GM18519 (cell line): ENCODE data around the gene WDFY4.

ENCODE experiments used
- ATAC-seq: cut with Tn5 transposase; IDR thresholded peaks from one replicate; pipeline ENCODE4 v1.9.1; 2021; ENCODE audit warnings: mild to moderate bottlenecking, moderate library complexity; ENCODE audit not compliant: unreplicated experiment, low FRiP score

WDFY4 gene

DNA sequence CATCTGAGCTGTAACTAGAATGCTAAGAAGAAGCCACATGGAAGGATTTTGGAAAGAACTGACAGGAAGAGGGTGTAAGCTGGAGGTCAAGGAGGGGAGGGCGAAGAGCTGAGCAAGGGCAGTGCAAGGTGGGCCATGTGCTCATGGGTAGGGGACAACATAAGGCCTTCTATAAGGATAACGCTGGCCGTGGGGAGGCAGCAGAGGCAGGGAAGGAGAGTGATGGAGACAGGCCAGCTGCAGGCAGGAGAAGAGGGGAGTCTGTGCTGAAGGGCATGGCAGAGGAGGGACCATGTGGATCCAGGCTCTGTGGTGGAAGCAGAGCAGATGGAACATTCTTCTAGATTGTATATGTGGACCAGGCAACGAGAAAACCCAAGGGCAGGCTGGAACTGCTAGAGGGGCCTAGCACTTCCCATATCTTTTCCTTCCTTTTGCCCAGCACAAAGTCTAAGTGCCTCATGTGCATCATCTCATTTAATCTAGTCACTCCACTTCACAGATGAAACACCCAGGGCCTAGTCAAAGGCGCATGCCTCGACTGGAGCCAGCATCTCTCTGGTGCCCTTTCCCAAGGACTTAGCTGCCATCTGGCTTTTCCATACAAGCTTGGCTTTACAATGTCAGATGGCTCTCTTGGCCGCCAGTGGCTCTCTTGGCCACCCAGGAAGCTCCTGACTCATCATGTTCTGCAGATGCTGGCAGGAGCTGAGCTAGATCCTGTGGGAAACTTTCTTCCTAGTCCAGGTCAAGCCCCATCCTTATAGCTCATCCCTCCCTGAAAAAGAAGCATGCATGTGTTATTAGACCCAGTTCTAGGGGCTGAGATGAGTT, 248.4 kb downstream of the WDFY4 start:
- no peak for ATAC-seq

- ATAC-seq: no peak
Observed at GRCh38 chr10:48934672-48935501, 250.2 kb downstream of the WDFY4 start.

GRCh38 chr10:48935577-48935976, 250.9 kb downstream of the WDFY4 start:
- ATAC-seq: no peak

GRCh38 chr10:48937796-48938195, 253.1 kb downstream of the WDFY4 start:
- no peak for ATAC-seq

DNA sequence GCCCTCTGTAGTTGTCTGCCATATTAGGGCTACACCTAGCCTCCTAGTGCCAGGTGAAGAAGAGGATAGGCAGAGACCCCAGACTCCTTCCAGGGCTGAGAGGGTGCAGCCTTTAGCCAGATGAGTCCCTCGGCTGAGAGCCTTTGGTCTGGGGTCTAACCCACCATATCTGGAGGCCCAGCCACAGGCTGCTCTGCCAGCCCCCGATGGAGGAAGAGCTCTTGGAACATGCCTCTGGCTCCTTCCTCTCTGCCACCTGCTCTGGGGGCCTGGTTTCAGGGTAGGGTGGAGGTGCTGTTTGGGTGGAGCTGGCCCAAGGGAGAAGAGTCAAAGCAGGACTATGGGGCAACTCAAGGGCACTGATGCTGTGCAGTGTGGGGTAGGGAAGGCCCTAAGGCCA, 253.6 kb downstream of the WDFY4 start:
- no peak for ATAC-seq

GRCh38 chr10:48938990-48939536, 254.4 kb downstream of the WDFY4 start:
- ATAC-seq: no peak

GRCh38 chr10:48939790-48940325, 255.2 kb downstream of the WDFY4 start, which contains the start of gene LRRC18:
Gene LRRC18 (minus strand): TSS chr10:48939840. CDS start chr10:48914155, 25,685 bp downstream.
- ATAC-seq: no peak

GRCh38 chr10:48940372-48940771, 255.7 kb downstream of the WDFY4 start:
- ATAC-seq: no peak

GRCh38 chr10:48940958-48941357, 256.3 kb downstream of the WDFY4 start:
- no peak for ATAC-seq

- ATAC-seq: no peak
Observed at GRCh38 chr10:48941427-48942075, 256.9 kb downstream of the WDFY4 start.

- no peak for ATAC-seq
Observed at GRCh38 chr10:48943096-48943495, 258.4 kb downstream of the WDFY4 start.

DNA sequence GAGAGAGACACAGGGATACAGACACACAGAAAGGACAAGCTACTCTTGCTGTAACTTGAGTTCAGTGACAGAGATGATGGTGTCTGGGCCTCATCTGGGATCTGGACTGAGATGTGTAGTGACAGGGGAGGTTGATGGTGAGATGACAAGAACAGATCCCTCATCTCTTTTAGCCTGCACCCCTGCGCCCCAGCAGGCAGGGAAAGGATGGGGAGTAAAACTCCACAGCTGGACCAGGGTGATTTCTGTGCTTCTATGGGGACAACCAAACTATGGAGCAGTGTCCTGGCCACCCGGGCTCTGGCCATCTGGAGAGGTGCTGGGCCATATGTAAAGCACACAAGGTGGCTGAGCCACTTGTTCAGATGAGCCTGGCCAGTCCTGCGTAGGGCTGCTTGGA, 259.5 kb downstream of the WDFY4 start:
- no peak for ATAC-seq

- ATAC-seq: no peak
Observed at GRCh38 chr10:48945441-48946130, 260.9 kb downstream of the WDFY4 start.

GRCh38 chr10:48946332-48946731, 261.7 kb downstream of the WDFY4 start:
- ATAC-seq: no peak

DNA sequence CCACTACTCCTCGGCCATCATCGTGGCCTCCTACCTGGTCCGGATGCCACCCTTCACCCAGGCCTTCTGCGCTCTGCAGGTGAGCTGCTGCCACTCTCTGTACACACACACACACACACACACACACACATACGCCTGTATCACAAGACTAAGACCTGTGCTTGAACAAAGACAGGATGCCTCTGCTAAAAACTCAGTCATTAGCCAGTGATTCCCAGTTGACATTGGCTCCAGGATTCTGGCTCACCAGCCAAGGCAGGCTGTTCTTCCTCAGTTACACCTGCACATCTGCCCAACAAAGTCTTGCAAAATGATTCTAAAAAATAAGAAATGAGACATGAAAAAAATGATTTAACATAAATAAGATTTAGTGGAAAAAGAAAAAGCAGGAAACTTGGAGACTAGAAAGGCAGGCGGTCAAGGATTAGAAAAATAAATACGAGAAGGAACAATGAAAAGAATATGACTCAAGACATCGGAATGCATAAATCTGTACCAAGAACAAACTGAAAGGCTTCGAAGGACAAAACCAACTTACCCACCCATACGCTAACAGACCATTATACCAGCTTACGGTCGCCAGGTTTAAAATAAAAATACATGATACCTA, 262.3 kb downstream of the WDFY4 start:
- no peak for ATAC-seq

DNA sequence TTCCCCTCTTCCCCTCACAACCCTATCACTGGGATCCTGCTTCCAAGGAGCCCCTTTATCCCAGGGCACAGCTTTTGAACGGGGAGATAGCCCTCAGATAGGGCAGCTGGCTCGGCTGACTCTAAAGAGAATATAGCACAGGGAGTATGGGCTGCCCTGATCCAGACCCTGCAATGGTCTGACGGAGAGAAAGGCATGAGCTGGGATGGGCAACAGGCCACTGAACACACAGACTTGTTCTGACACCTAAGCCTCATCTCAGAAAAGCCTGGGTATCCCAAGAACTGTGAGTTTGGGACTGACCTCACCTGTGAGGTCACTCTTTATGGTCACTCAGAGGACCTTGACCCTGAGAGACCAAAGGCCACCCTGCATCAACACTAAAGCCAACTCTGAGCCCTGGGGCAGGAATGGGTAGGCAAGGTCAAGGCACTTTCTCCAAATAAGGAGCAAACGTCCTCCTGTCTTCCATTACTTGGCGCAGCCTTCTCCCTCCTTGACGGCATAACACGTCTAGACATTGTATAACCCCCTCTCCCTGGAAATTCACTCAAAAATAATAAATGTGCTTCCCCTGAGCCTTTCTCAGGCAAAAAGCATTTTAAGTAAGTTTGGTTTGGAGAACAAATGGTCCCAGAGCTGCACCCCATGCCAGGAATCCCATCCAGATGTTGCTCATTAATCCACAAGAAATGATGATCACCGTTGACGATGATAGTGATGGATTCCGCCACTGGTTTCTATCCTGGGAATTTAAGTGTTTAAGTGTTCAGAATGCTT, 263.2 kb downstream of the WDFY4 start:
- no peak for ATAC-seq

GRCh38 chr10:48948470-48949037, 263.9 kb downstream of the WDFY4 start:
- no peak for ATAC-seq

DNA sequence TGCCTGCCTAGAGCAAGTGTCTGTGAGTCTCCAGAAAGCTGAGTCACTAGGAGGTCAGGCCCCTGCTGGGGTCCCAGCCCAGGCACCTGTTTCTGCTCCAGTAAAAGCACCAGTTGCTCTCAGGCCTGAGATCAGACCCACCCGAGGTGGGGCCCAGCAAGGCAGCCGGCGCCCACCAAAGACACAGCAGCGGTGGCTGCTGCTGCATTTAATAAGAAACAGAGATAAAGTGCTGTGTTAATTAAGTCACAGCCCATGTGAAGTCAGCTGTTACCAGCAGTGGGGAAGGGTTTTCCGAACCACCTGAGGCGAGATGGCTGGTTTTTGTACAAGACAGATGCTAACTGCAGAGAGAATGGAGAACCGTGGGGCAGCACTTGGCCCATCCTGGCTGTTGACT, 267.0 kb downstream of the WDFY4 start:
- ATAC-seq: no peak
